Nephron (organoid): ENCODE results near the gene KCTD18.

Experiments used
- H3K27ac Mint-ChIP-seq, 3 experiments: 2 replicates each; pipeline ENCODE4 v1.8.0; 2020; ENCODE audit warnings: mixed read lengths in 3 of 3, mild to moderate bottlenecking in 2 of 3, moderate library complexity in 1 of 3
- H3K27me3 Mint-ChIP-seq: 2 replicates; pipeline ENCODE4 v1.8.0; 2021; ENCODE audit warnings: low read depth, mild to moderate bottlenecking, moderate library complexity, mixed read lengths
- H3K36me3 Mint-ChIP-seq: 2 replicates; pipeline ENCODE4 v1.8.0; 2020; ENCODE audit warnings: low read depth, mixed read lengths
- H3K4me1 Mint-ChIP-seq: 2 replicates; pipeline ENCODE4 v1.8.0; 2020; ENCODE audit warnings: mixed read lengths
- H3K4me3 Mint-ChIP-seq, 3 experiments: 2 replicates each; pipeline ENCODE4 v1.8.0; 2020; ENCODE audit warnings: mild to moderate bottlenecking in 3 of 3, mixed read lengths in 3 of 3, moderate library complexity in 2 of 3
- H3K9me3 Mint-ChIP-seq: 2 replicates; pipeline ENCODE4 v1.8.0; 2020; ENCODE audit warnings: mixed read lengths
- TF ChIP-seq, protein P1 (sequence below), 3 experiments: fragments of 200-600 bp; sonication (generic); IDR thresholded peaks; one replicate each; pipeline ENCODE4 v1.5.0; 2021; ENCODE audit warnings: antibody characterized with exemption in 3 of 3; ENCODE audit not compliant: unreplicated experiment in 3 of 3

The KCTD18 gene

DNA sequence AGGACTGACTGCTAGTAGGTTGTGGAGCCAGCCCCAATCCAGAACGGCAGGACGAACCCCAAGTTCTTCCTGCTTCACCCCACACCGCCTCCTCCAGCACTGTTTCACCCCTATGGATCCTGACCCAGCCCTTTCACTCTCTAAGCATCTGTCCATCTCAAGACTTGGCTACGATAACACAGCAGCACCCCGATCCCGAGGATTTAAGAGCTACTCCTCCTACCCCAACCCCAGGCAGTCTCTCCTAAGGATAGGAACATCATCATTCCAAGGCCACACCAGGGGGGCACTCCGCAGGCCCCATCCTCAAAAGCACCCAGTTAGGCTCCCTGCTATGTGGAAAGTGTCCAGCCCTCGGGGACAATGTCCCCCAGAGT, 645 bp downstream of the KCTD18 start:
- no peaks in the 10 kb centered on the region for H3K9me3 Mint-ChIP-seq
- peak overlapping the region; percentile 90 to 91 (median 90) for H3K4me3 Mint-ChIP-seq
- no peaks in the 10 kb centered on the region for H3K36me3 Mint-ChIP-seq
- TF ChIP-seq, protein P1, sequence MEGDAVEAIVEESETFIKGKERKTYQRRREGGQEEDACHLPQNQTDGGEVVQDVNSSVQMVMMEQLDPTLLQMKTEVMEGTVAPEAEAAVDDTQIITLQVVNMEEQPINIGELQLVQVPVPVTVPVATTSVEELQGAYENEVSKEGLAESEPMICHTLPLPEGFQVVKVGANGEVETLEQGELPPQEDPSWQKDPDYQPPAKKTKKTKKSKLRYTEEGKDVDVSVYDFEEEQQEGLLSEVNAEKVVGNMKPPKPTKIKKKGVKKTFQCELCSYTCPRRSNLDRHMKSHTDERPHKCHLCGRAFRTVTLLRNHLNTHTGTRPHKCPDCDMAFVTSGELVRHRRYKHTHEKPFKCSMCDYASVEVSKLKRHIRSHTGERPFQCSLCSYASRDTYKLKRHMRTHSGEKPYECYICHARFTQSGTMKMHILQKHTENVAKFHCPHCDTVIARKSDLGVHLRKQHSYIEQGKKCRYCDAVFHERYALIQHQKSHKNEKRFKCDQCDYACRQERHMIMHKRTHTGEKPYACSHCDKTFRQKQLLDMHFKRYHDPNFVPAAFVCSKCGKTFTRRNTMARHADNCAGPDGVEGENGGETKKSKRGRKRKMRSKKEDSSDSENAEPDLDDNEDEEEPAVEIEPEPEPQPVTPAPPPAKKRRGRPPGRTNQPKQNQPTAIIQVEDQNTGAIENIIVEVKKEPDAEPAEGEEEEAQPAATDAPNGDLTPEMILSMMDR (IDR thresholded peaks at IDR 0.05; ENCODE audit: unreplicated experiment in 3 of 3) = no peak
- no peaks in the 10 kb centered on the region for H3K27me3 Mint-ChIP-seq
- H3K27ac Mint-ChIP-seq = peak overlapping the region; percentile 83 to 87 (median 86)
- H3K4me1 Mint-ChIP-seq = peaks cover 9% of the 10 kb centered on the region

DNA sequence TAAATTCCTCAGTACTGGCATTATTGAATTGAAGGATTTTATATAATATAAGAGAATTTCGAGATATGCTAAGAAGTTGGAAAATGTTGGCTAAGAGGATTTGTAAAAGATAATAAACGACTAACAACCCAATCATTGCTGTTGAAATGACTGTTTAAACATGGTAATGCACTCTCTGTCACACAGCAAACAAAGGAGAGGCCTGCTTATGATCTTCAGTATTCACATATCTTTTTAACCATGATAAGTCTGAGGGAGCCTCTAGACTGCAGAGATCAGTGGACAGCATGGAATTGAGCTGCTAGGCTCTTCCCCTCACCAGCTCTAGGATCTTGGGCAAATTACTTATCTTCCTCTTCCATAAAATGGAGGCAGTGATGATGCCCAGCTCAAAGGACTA, 2.7 kb downstream of the KCTD18 start:
- peaks cover 12% of the 10 kb centered on the region for H3K36me3 Mint-ChIP-seq
- H3K27ac Mint-ChIP-seq = no peak overlapping the region
- H3K27me3 Mint-ChIP-seq = no peaks in the 10 kb centered on the region
- H3K9me3 Mint-ChIP-seq = peaks cover 3% of the 10 kb centered on the region
- H3K4me3 Mint-ChIP-seq = peak overlapping the region in 1 of 3 experiments; percentile 60
- TF ChIP-seq, protein P1 (IDR thresholded peaks at IDR 0.05; ENCODE audit: unreplicated experiment in 3 of 3) = no peak
- peaks cover 9% of the 10 kb centered on the region for H3K4me1 Mint-ChIP-seq

DNA sequence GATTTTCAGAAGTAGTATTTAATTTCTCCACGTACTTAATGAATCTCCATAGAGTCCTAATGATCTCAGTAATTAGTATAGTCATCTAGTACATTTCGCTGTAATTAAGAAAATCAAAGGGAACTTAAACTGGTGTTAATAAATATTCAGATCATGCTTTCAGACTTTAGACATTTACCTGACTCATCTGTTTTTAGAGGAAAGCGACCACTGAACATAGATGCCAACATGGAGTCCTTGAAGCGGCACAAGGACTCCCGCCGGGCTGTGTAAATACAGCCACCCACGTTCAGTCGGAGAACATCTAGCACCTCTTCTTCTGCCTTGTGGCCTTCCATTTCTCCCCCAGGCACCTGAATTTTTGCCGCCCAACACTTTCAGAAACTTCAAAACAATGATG, 3.2 kb downstream of the KCTD18 start:
- H3K27ac Mint-ChIP-seq = no peak overlapping the region
- no peaks in the 10 kb centered on the region for H3K27me3 Mint-ChIP-seq
- H3K36me3 Mint-ChIP-seq = peaks cover 16% of the 10 kb centered on the region
- peaks cover 3% of the 10 kb centered on the region for H3K9me3 Mint-ChIP-seq
- no peak overlapping the region for H3K4me3 Mint-ChIP-seq
- H3K4me1 Mint-ChIP-seq = peaks cover 9% of the 10 kb centered on the region
- TF ChIP-seq, protein P1 (IDR thresholded peaks at IDR 0.05; ENCODE audit: unreplicated experiment in 3 of 3) = no peak

DNA sequence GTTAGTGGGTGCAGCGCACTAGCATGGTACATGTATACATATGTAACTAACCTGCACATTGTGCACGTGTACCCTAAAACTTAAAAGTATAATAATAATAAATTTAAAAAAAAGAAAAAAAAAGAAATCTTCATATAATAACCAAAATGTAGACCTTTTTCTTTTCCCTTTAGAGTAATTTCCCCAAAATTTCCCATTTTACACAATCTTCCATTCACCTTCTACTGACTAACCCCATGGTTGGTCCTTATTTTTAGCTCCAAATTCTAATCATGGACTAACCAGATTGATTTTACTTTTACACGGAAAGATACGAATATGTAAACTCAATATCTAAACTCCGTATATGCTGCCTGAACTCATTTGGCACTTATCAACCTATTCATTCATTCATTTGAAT, 7.7 kb downstream of the KCTD18 start:
- Mint-ChIP-seq H3K27me3 (no peaks in the 10 kb centered on the region), H3K4me1 (no peaks in the 10 kb centered on the region), H3K27ac (no peak overlapping the region), H3K9me3 (peaks cover 3% of the 10 kb centered on the region), H3K4me3 (no peak overlapping the region), H3K36me3 (peaks cover 36% of the 10 kb centered on the region)
- TF ChIP-seq, protein P1 (IDR thresholded peaks at IDR 0.05; ENCODE audit: unreplicated experiment in 3 of 3) = no peak

DNA sequence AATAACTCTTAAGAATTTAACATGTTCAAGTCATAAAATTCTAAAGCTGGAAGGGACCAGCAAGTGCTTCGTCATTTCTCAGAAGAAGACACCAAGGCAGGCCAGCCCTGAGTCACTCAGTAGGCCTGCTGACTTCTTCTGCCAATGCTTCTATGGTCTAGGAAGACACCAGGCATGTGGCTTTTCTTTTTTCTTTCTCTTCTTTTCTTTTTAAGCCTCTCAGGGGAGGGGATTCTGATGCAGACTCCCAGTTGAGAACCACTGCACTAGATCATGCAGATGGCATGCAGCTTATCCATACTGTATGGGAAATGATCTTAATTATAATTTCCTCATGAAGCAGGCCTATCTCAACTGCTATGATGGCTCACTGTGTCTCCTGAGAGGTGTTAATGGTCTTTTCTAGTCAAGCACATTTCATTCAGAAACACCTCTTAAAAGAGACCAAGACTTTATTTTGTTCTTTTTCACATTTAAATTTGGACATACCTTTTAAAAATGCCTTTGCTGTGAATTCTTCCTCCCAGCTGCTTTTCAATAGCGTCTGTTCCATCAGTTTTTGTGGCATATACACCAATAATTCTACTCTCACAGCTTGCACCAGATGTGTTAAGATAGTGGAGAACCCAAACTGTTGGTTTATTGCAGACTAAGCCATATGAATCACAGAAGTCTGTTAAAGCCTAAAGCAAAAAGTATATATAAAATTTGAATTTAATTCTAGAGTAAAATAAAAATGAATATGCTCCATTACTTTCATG, 11.3 kb downstream of the KCTD18 start:
- TF ChIP-seq, protein P1 (IDR thresholded peaks at IDR 0.05; ENCODE audit: unreplicated experiment in 3 of 3) = no peak
- peaks cover 3% of the 10 kb centered on the region for H3K9me3 Mint-ChIP-seq
- H3K27ac Mint-ChIP-seq = no peak overlapping the region
- H3K4me3 Mint-ChIP-seq = no peak overlapping the region
- H3K36me3 Mint-ChIP-seq = peaks cover 53% of the 10 kb centered on the region
- H3K27me3 Mint-ChIP-seq = no peaks in the 10 kb centered on the region
- no peaks in the 10 kb centered on the region for H3K4me1 Mint-ChIP-seq

DNA sequence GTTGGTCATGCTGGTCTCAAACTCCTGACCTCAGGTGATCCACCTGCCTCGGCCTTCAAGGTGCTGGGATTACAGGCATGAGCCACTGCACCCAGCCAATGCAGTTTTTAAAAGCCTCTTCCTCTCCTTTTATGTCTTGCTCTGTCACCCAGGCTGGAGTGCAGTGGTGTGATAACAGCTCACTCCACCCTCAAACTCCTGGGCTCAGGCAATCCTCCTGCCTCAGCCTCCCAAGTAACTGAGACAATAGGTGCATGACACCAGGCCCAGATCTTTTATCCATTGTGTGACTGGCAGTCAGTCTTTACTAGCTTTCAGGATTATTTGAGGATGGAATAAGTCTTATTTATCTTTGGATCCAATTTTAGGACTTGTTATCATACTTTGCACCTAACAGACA, 13.2 kb downstream of the KCTD18 start:
- peaks cover 55% of the 10 kb centered on the region for H3K36me3 Mint-ChIP-seq
- TF ChIP-seq, protein P1 (IDR thresholded peaks at IDR 0.05; ENCODE audit: unreplicated experiment in 3 of 3) = no peak
- H3K4me3 Mint-ChIP-seq = no peak overlapping the region
- H3K4me1 Mint-ChIP-seq = no peaks in the 10 kb centered on the region
- no peaks in the 10 kb centered on the region for H3K27me3 Mint-ChIP-seq
- H3K27ac Mint-ChIP-seq = no peak overlapping the region
- no peaks in the 10 kb centered on the region for H3K9me3 Mint-ChIP-seq
